SKM-1 treated with dmso at 0.1 percent for 144 hours (cell line): Measurements from ENCODE around the gene SRCIN1.
"Not testable (repeated sequence)": the region's sequence is repeated elsewhere in the genome, so short reads cannot be mapped to it uniquely, and the experiment has no call there.

Source experiments
- DNase-seq: peaks from one replicate; lab custom pipeline; 2025; ENCODE audit not compliant: unreplicated experiment; lab: John Stamatoyannopoulos, UW

SRCIN1 gene

DNA sequence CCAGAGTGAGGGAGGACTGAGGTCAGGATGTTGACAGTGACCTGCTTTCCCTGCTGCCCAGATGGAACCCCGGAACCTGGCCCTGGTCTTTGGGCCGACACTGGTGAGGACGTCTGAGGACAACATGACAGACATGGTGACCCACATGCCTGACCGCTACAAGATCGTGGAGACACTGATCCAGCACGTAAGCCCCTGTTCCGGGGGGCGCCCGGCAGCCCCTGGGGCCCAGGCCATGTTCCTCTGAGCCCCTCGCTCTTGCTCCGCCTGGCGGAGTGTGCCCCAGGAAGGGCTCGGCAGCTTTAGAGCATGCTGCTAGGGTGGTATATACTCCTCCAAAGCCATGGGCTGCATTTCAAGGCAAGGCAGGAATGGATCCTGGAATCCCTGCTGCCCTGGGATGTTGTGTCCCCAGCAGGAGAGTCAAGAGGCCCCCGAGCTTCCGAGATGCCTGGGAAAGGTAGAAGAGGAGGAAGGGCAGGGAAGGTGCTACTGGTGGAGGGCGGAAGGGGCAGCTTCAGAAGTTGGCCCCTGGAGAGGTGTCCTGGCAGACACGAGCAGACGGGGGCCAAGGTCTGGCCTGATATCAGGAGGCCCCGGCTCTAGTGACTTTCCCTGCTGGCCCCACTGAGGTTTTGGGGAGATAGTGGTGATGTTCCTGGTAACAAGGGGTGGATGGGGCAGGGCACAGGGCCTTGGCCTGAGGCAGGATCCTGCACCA lies 114.2 kb downstream of the SRCIN1 start:
- DNase-seq, result not testable (repeated sequence)

DNA sequence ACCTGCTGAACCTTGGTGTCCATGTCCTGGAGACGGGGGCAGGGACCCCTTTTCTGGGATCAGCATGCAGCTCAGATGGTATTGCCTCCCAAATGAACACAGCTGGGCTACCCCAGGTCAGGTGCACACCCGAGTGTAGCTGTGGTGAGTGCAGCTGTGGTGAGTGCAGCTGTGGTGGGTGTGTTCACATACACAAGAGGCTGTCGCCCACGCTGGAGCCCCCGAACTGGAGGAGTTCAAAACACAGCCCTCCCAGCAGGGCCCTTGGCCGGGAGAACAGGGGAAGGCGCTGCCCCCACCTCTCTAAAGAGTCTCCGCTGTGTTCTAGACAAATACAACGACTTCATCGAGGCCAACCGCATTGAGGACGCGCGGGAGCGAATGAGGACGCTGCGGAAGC lies 116.0 kb downstream of the SRCIN1 start:
- not testable (repeated sequence) for DNase-seq

DNA sequence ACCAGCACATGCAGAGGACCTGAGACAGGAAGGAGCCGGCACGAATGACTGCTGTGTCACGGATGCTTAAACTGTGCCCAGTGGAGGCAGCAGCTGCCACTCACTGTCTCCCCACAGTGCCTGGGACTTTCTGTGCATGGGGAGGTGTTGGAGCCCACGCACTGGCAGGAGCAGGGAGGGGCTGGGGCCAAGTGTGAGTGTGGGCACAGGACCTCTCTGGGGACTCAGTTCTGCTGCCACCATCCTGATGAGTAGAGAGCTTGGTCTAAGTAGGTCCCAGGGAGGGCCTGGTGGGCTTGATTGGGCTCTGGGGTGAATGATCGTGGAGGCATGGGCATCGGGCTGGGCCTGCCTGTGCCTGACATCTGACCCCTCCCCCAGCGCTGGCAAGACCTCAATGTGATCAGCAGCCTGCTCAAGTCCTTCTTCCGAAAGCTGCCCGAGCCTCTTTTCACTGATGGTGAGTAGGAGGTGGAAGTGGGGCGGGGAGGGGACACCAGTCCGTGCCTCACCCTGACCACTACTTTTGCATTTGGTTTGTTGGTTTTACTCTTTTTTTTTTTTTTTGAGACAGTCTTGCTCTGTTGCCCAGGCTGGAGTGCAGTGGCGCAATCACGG lies 120.0 kb downstream of the SRCIN1 start:
- not testable (repeated sequence) for DNase-seq

DNA sequence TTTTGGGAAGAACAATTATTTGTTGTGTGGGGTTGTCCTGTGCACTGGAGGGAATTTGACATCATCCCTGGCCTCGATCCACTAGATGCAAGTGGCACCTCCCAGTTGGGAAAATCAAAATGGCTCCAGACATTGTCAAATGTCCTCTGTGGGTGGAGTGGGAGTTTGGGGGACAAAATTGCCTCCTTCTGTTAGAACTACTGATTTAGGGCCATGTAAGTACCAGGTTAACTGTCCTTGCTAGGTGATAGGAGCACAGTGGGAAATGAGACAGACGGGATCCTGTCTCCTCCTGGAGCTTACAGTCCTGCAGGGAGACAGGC lies 120.6 kb downstream of the SRCIN1 start:
- DNase-seq, result no peak

DNA sequence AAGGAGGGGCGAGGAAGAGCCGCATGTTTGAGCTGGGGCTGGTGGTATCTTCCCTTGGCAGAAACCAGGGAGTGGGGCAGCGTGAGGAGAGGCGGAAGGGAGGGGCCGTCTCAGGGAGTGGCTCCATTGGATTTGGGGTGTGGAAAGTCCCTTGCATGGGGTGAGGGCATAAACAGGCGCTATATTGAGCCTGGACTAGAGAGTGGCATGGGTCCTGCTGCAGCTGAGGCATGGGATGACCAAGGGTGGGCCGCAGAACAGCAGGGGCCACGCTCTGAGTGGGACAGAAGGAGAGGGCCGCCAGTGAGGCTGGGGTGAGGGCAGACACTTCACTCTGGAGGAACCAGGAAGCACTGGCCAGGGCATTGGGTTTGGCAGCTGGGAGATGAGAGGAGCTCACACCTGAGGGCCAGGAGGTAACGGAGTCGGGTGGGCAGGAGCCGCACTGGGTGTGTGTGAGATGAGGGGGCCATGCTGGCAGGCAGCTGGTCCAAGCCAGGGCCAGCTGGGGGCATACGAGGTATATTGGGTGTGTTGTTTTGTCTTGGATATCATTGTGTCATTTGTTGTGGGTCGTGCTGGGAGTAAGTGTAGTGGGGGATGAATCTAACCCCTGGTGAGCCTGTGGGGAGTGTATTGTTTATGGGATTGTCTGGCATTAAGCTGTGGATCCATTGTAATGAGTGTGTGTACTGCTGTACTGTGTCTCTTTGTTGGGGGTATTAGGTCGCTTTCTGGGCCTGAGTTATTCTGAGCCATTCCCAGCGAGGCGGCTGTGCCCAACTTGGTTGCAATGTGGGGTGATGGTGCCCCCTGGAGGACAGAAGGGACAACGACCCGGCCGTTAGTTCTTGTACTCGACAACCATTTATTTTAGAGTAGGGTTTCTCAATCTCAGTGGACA lies 121.3 kb downstream of the SRCIN1 start:
- peak; percentile 25 for DNase-seq

DNA sequence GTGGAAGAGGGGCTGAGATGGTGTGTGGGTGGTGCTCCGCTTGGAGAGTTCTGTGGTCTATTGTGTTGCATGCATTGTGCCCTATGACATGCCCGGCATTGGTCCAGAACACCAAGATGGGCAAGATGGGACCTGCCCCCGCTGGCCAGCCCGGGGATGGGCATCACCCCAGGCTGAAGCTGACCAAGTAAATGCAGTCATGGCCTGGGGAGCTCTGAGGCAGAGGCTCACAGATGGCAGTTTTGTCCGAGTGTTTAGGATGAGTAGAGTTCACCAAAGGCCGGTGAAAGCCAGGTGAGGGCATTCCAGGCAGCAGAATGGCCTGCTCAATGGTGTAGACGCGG lies 123.1 kb downstream of the SRCIN1 start:
- DNase-seq, result not testable (repeated sequence)

DNA sequence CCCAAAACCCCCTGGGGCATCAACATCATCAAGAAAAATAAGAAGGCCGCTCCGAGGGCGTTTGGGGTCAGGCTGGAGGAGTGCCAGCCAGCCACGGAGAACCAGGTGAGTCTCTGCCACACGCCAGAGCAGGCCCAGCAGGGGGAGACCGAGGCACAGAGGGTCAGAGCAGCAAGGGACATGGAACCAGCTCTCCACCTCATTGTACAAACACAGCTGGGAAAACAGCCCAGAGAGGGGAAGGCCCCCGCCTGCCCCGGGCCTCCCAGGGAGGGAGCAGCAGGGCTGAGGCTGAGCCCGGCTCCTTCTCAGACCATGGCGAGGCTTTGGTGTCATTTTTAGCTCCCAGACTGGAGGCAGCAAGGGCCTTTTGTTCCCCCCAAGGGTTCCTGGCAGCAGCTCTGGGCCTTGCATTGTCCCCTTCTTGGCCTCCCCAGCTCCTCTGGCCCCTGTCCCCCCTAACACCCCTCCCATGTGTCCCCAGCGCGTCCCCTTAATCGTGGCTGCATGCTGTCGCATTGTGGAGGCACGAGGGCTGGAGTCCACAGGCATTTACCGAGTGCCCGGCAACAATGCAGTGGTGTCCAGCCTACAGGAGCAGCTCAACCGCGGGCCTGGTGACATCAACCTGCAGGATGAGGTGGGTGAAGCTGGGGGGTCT lies 123.6 kb downstream of the SRCIN1 start:
- DNase-seq, result not testable (repeated sequence)
